ENCODE data around the gene WDR5.

Gene WDR5

GRCh38 chr9:134158242-134158641 is 22.4 kb downstream of the WDR5 start:
- H3K27ac ChIP-seq: no peak overlapping the region
- H3K36me3 ChIP-seq (replicated peaks): peaks cover 53% of the 10 kb centered on the region
- TF ChIP-seq CTCF (IDR thresholded peaks at IDR 0.05; ENCODE audit: low read depth, low read length, missing control alignments): no peak
- H3K27me3 ChIP-seq (replicated peaks): no peaks in the 10 kb centered on the region
- in situ Hi-C loops (cut with HindIII; ENCODE audit: low pct_ligation_motif_present, low sequenced_read_pairs): no loop called here
- DNase-seq: no peak
- H3K4me3 ChIP-seq (ENCODE audit: low read depth, low read length): no peak overlapping the region

- in situ Hi-C loops (cut with HindIII; ENCODE audit: low pct_ligation_motif_present, low sequenced_read_pairs): no loop called here
- TF ChIP-seq CTCF (IDR thresholded peaks at IDR 0.05; ENCODE audit: low read depth, low read length, missing control alignments): no peak
- H3K4me3 ChIP-seq (ENCODE audit: low read depth, low read length): no peak overlapping the region
- H3K27ac ChIP-seq: no peak overlapping the region
- H3K36me3 ChIP-seq (replicated peaks): peaks cover 48% of the 10 kb centered on the region
- no peak for DNase-seq
- H3K27me3 ChIP-seq (replicated peaks): no peaks in the 10 kb centered on the region
Measured at GRCh38 chr9:134158753-134159392, 23.0 kb downstream of the WDR5 start.

GRCh38 chr9:134159566-134160245 is 23.8 kb downstream of the WDR5 start:
- H3K27ac ChIP-seq: no peak overlapping the region
- TF ChIP-seq CTCF (IDR thresholded peaks at IDR 0.05; ENCODE audit: low read depth, low read length, missing control alignments): no peak
- peaks cover 42% of the 10 kb centered on the region for H3K36me3 ChIP-seq (replicated peaks)
- in situ Hi-C loops (cut with HindIII; ENCODE audit: low pct_ligation_motif_present, low sequenced_read_pairs): no loop called here
- no peak overlapping the region for H3K4me3 ChIP-seq (ENCODE audit: low read depth, low read length)
- H3K27me3 ChIP-seq (replicated peaks): no peaks in the 10 kb centered on the region
- no peak for DNase-seq

DNA sequence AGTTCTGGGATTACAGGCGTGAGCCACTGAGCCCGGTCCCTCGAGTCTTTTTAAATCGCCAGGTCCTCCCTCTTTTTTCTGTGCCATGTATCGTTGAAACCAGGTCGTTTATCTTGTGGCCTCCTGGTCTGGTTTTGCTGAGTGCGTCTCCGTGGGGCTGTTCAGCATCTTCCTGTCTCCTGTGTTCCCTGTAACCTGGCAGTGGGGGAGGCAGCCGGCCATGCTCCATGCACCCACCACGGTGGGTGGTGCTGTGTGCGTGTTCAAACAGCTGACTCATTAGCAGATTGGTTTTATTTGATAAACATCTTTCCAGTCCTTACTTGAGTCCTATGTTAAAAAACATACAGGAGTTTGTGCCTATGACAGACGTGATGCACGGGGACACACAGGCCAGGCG is 25.8 kb downstream of the WDR5 start:
- H3K4me3 ChIP-seq (ENCODE audit: low read depth, low read length): no peak overlapping the region
- in situ Hi-C loops (cut with HindIII; ENCODE audit: low pct_ligation_motif_present, low sequenced_read_pairs): no loop called here
- H3K36me3 ChIP-seq (replicated peaks): peaks cover 23% of the 10 kb centered on the region

GRCh38 chr9:134162212-134162775 is 26.4 kb downstream of the WDR5 start:
- Histone ChIP-seq H3K27ac (no peak overlapping the region), H3K27me3 (replicated peaks) (no peaks in the 10 kb centered on the region), H3K4me3 (ENCODE audit: low read depth, low read length) (no peak overlapping the region), H3K36me3 (replicated peaks) (peaks cover 16% of the 10 kb centered on the region)
- in situ Hi-C loops (cut with HindIII; ENCODE audit: low pct_ligation_motif_present, low sequenced_read_pairs): no loop called here
- no peak for DNase-seq
- TF ChIP-seq CTCF (IDR thresholded peaks at IDR 0.05; ENCODE audit: low read depth, low read length, missing control alignments): no peak

More for the DNA sequence above, 25.8 kb downstream of the WDR5 start:
- DNase-seq: no peak
- no peak overlapping the region for H3K27ac ChIP-seq
- no peak for TF ChIP-seq CTCF (IDR thresholded peaks at IDR 0.05; ENCODE audit: low read depth, low read length, missing control alignments)
- no peaks in the 10 kb centered on the region for H3K27me3 ChIP-seq (replicated peaks)

Measured in brain microvascular endothelial cell (primary cell).